AG20443 (cell line): ENCODE results near the gene LONRF3.

ENCODE experiments used
- DNase-seq: peaks from one replicate; pipeline ENCODE4 v3.0.0; 2012; ENCODE audit warnings: low spot score, mixed read lengths

LONRF3 gene

GRCh38 chrX:118974088-118974907 lies at the start of gene LONRF3:
TSS of gene LONRF3 (plus strand) at chrX:118974618. CDS start at chrX:118974781, 163 bp downstream.
- peak; percentile 64 for DNase-seq

DNA sequence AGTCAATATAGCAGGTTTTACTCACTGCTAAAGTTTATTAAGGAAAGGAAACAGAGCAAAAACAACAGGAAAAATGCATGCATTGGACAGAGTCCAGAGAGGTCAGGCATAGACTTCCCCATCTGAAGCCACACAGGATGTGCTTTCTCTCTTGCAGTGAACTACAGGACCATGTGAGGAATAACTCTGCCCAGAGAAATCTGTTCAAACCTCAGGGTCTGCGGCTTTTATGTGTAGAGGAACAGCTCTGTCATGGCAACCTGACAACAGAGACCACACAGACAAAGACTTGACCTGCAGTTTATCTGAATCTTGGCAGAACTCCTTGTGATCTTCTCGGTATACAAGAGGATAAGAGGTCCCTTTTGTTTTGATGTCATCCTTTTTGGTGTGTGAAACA lies 46.3 kb upstream of the LONRF3 start:
- no peak for DNase-seq

DNA sequence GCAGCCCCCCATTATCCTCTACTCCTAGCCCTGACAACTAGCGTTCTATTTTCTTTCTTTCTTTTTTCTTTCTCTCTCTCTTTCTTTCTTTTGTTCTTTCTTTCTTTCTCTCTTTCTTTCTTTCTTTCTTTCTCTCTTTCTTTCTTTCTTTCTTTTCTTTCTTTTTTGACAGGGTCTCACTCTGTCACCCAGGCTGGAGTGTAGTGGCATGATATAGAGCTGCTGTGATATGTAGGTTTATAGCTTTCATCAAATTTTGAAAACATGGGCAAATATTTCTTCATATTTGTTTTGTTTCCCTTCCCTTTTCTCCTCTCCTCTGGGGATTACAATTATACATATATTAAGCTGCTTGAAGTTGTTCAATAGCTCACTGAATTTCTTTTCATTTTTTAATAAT lies 39.1 kb upstream of the LONRF3 start:
- DNase-seq, result no peak

DNA sequence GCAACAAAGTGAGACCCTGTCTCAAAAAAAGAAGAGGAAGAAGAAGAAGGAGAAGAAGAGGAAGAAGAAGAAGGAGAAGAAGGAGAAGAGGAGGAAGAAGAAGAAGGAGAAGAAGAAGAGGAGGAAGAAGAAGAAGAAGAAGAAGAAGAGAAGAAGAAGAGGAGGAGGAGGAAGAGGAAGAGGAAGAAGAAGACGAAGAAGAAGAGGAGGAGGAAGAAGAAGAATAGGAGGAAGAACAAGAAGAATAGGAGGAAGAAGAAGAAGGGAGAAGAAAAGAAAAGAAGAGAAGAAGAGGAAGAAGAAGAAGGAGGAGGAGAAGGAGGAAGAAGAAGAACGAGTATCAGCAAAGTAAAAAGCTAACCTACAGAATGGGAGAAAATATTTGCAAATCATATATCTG lies 33.3 kb upstream of the LONRF3 start:
- DNase-seq, result no peak

- DNase-seq, result no peak
Measured at GRCh38 chrX:118943102-118943501, 31.3 kb upstream of the LONRF3 start.

- DNase-seq, result no peak
Measured at GRCh38 chrX:118945921-118946320, 28.5 kb upstream of the LONRF3 start.

GRCh38 chrX:118948270-118948669 lies 26.1 kb upstream of the LONRF3 start:
- DNase-seq, result no peak

GRCh38 chrX:118961866-118962560 lies 12.4 kb upstream of the LONRF3 start:
- no peak for DNase-seq

GRCh38 chrX:118963159-118963558 lies 11.3 kb upstream of the LONRF3 start:
- no peak for DNase-seq

GRCh38 chrX:118964252-118964651 lies 10.2 kb upstream of the LONRF3 start:
- DNase-seq, result no peak

GRCh38 chrX:118965395-118965794 lies 9.0 kb upstream of the LONRF3 start:
- no peak for DNase-seq

- DNase-seq, result no peak
Measured at GRCh38 chrX:118968031-118968430, 6.4 kb upstream of the LONRF3 start.

GRCh38 chrX:118971552-118971951 lies 2.9 kb upstream of the LONRF3 start:
- DNase-seq, result no peak

DNA sequence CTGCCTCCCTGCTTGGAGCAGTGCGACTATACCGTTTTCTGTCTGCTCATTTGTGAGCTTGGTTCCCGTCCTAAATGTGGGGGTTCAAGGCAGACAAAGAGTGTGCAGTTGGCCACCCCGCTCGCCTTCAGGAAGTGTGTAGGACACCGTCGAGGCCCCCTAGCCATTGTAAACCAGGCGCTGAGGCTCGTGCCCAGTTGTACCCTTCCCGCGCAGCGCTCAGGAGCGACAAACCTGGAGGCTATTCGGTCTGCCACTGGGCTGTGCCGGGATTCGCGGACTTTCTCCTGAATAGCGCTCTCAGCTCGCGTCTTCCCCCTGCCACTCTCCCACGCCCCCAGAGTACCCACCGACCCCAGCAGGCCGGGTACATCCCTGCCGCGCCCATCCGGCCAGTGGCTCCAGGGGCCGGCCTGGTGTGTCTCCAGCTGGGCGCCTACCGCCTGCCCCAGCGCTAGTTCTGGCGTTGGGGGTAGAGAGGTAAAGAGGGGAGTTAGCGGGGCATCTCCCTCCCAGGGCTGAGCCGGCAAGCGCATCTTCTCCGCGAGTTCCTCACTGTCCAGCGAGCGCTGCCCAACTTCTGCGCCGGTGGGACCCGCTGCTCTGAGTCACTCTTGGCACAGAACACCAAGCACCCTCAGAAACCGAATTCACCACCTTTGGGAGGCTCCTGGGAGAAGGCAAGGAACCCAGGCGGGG lies 880 bp upstream of the LONRF3 start:
- DNase-seq, result peak; percentile 10

DNA sequence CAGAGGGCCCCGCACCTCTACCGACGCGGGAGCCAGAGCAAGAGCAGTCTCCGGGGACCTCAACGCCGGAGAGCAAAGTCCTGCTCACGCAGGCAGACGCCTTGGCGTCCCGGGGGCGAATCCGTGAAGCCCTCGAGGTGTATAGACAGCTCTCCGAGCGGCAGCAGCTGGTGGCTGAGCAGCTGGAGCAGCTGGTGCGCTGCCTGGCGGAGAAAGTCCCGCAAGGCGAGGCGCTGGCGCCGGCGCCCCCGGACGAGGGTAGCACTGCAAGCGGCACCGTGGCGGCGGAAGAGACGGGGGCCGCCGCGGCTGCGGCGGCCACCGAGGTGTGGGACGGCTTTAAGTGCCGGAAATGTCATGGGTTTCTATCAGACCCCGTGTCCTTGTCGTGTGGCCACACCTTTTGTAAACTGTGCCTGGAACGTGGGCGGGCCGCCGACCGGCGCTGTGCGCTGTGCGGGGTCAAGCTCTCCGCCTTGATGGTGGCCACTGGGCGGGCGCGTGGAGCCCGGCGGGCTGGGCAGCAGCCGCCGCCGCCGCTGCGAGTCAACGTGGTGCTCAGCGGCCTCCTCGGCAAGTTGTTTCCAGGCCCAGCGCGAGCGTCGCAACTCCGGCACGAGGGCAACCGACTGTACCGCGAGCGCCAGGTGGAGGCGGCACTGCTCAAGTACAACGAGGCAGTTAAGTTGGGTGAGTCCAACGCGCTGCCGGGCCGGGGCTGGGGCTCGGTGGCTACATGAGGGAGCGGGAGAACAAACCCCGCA lies 672 bp downstream of the LONRF3 start:
- peak; percentile 17 for DNase-seq

DNA sequence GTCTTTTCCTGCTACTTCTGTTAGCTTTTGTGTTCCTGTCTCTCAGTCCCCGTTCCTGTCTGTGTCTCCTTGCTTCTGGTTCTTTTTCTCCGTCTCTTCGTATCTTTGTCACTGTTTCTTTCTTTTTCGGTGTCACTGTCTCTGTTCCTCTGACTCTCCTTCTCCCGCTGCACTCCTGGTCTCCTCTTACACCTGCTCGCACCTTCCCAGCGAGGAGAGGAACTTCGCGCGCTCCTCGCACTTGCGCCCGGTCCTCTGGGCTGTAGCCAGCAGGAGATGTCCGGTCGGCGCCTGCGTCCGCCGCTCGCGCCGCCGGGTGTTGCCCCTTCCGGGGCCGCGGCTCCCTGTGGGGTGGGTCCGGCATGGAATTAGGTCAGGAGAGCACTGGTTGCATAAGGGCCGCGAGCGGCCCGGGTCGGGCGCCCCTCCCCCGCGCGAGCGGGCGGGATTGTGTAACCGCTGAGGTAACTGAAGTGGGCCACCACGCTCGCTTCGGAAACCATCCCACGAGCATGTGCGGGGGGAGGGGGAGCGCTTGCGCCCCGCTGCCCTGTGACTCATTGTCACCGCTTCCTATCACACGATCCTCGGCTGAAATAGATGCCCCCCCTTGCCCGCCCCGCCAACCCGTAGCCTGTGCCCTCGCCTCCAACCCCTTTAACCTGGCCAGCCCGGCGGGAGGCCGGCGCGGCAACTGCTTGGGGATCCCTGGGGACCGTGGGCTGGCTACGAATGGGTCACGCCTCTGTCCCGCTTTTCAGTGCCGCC lies 1.6 kb downstream of the LONRF3 start:
- peak; percentile 43 for DNase-seq

DNA sequence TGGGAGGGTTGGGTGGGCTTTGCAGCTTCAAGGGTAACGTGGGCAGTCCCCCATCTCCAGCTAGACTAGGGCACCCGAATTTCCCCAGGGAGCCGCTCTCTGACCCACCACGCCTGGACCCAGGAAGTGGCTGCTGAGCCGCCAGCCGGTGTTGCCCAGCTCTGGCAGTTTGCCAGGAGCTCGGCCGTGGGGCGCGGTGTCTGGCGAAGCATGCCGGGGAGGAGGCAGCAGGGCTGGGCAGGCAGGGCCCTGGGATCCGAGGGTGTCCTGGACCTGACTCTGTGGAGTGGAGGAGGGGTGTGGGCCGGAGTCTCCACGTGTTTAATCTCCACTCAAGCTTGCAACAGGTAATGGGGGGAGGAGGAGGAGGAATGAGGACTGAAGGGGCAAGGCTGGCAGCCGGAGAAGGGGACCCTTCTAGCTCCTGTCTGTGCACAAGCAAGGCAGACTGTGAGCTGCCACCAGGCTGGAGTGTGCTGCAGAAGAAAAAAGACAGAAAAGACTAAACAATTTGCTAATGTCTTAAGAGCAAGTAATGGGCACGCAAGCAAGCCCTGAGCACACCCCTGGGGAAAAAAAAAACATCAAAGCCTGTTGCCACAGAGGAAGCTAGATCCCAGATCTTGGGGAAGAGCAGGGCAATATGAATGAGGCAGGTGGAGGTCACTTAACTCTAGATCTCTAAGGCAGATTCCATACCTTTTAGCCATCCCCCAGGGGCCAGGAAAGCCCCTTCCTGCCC lies 2.4 kb downstream of the LONRF3 start:
- peak; percentile 26 for DNase-seq

DNA sequence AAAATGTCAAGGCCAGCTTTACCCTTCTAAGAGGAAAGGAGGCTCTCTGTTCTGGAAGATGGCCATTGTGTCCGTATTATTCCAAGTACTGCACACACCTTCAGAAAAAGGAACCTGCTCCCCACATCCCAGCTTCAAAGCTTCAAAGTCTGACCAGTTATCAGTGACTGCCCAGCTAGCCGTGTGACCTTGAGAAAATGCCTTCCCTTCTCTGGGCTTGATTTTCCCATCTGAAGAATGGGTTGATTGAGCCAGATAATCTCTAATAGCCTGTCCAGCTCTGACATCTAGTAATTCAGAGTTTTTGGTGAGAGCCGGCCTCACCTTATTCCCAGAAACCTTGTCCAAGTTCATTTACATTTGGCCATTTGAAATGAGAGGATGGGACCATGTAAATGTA lies 3.0 kb downstream of the LONRF3 start:
- DNase-seq, result no peak

DNA sequence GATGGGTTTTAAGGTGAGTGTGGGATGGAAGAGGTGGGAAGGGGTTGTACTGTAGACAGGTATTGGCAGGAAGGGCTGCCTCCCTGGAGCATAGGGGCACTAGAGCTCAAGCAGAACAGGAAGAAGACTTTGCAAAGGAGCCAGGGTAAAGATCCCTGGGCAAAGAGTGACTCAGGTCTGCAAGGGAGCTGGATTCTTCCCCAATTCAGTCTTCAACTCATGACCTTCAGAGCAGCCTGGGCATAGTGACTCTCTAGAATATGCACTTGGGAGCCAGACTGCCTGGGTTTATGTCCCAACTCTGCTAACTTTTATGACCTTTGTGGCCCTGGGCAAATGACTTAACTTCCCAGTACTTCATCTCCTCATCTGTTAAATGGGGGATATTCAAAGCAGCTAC lies 4.0 kb downstream of the LONRF3 start:
- DNase-seq, result no peak

GRCh38 chrX:118980761-118981160 lies 6.3 kb downstream of the LONRF3 start:
- no peak for DNase-seq

DNA sequence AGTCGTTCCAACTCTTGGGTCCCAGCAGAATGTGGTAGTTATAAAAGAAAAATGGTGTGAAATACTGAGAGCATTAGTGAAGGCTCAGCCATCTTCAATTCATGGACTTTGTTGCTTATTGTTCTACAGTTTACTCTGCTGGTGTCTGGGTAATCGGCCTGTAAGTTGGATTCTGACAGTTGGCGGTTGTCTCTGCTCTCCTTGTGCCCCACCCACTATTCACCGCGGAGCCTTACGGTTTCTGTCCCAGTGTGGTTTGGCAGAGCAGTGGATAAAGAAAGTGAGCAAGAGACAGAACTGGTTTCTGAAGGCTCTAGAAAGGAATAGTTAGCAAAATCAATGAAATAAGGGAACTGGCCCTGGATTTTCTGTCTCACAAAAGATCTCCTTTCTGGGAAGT lies 9.1 kb downstream of the LONRF3 start:
- DNase-seq, result no peak
